Measurements from ENCODE around the gene ABHD12B. TPM values are rescaled to one million over a fixed set of nuclear protein-coding genes. Genes with fewer than 3 reads are reported as not detected.

ABHD12B gene
- total and polyA plus RNA-seq, 2 of the 13 experiments (the other 11 are each of a cell fraction or from before 2014, with no cell fraction given) = not detected

- 0 out of 2 replicates have a peak, but pooled peaks have one; percentile 33 for TF ChIP-seq ZMYM3 (CRISPR knock-in tag; IDR thresholded peaks at IDR 0.05)
- TF ChIP-seq NR2F2 (IDR thresholded peaks at IDR 0.05; ENCODE audit: borderline replicate concordance, low read depth) = peak; percentile 90
- no peak for TF ChIP-seq PCBP1 (IDR thresholded peaks at IDR 0.05; ENCODE audit: borderline replicate concordance, low read depth, low read length)
- TF ChIP-seq KLF11 (CRISPR knock-in tag; IDR thresholded peaks at IDR 0.05) = no peak
- TF ChIP-seq PPARG (CRISPR knock-in tag; conservative IDR thresholded peaks at IDR 0.05) = peak; percentile 90
- TF ChIP-seq, protein P1, sequence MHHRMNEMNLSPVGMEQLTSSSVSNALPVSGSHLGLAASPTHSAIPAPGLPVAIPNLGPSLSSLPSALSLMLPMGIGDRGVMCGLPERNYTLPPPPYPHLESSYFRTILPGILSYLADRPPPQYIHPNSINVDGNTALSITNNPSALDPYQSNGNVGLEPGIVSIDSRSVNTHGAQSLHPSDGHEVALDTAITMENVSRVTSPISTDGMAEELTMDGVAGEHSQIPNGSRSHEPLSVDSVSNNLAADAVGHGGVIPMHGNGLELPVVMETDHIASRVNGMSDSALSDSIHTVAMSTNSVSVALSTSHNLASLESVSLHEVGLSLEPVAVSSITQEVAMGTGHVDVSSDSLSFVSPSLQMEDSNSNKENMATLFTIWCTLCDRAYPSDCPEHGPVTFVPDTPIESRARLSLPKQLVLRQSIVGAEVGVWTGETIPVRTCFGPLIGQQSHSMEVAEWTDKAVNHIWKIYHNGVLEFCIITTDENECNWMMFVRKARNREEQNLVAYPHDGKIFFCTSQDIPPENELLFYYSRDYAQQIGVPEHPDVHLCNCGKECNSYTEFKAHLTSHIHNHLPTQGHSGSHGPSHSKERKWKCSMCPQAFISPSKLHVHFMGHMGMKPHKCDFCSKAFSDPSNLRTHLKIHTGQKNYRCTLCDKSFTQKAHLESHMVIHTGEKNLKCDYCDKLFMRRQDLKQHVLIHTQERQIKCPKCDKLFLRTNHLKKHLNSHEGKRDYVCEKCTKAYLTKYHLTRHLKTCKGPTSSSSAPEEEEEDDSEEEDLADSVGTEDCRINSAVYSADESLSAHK (CRISPR knock-in tag; IDR thresholded peaks at IDR 0.05; ENCODE audit: borderline replicate concordance) = no peak
- TF ChIP-seq NCOA2 (CRISPR knock-in tag; IDR thresholded peaks at IDR 0.05) = peak; percentile 57; the same call in 1 of the 2 replicates
- TF ChIP-seq CERS6 (CRISPR knock-in tag; IDR thresholded peaks at IDR 0.05) = no peak
- TF ChIP-seq ZSCAN20 (CRISPR knock-in tag; IDR thresholded peaks at IDR 0.05; ENCODE audit: borderline replicate concordance) = no peak
- TF ChIP-seq, protein P2, sequence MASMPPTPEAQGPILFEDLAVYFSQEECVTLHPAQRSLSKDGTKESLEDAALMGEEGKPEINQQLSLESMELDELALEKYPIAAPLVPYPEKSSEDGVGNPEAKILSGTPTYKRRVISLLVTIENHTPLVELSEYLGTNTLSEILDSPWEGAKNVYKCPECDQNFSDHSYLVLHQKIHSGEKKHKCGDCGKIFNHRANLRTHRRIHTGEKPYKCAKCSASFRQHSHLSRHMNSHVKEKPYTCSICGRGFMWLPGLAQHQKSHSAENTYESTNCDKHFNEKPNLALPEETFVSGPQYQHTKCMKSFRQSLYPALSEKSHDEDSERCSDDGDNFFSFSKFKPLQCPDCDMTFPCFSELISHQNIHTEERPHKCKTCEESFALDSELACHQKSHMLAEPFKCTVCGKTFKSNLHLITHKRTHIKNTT (CRISPR knock-in tag; IDR thresholded peaks at IDR 0.05) = no peak
- TF ChIP-seq ZNF766 (CRISPR knock-in tag; IDR thresholded peaks at IDR 0.05; ENCODE audit: borderline replicate concordance) = no peak
- no peak for TF ChIP-seq FIP1L1 (IDR thresholded peaks at IDR 0.05; ENCODE audit: borderline replicate concordance, insufficient read depth, low read depth, low read length)
- 0 out of 2 replicates have a peak, but pooled peaks have one; percentile 31 for TF ChIP-seq ZMAT3 (CRISPR knock-in tag; conservative IDR thresholded peaks at IDR 0.05)
- TF ChIP-seq ELF4 (CRISPR knock-in tag; IDR thresholded peaks at IDR 0.05; ENCODE audit: borderline replicate concordance) = no peak
- no peak for TF ChIP-seq ZNF12 (CRISPR knock-in tag; IDR thresholded peaks at IDR 0.05)
- TF ChIP-seq ZNF746 (CRISPR knock-in tag; IDR thresholded peaks at IDR 0.05) = 0 out of 2 replicates have a peak, but pooled peaks have one; percentile 40
- TF ChIP-seq ZBTB1 (CRISPR knock-in tag; IDR thresholded peaks at IDR 0.05; ENCODE audit: borderline replicate concordance) = no peak
- no peak for TF ChIP-seq ZNF816 (CRISPR knock-in tag; IDR thresholded peaks at IDR 0.05; ENCODE audit: borderline replicate concordance)
- no peak for TF ChIP-seq TCF12 (IDR thresholded peaks at IDR 0.05)
- no peak for TF ChIP-seq TCF12 (CRISPR knock-in tag; IDR thresholded peaks at IDR 0.05)
- no peak for TF ChIP-seq POLR2AphosphoS5 (IDR thresholded peaks at IDR 0.05; ENCODE audit: low read depth, low read length)
- TF ChIP-seq ZNF891 (CRISPR knock-in tag; IDR thresholded peaks at IDR 0.05) = no peak
- TF ChIP-seq MEIS2 (CRISPR knock-in tag; IDR thresholded peaks at IDR 0.05) = peak; percentile 40; the same call in 1 of the 2 replicates
- peak; percentile 75 for TF ChIP-seq HHEX (CRISPR knock-in tag; IDR thresholded peaks at IDR 0.05)
- peak; percentile 82 for TF ChIP-seq HDAC1 (CRISPR knock-in tag; IDR thresholded peaks at IDR 0.05)
- no peak for TF ChIP-seq MBNL3 (CRISPR knock-in tag; conservative IDR thresholded peaks at IDR 0.05)
Measured at GRCh38 chr14:50834802-50835276, 37.0 kb upstream of the ABHD12B start (continued).
